ENCODE measurements around the gene DIPK1A.
"Not testable (repeated sequence)": the region's sequence is repeated elsewhere in the genome, so short reads cannot be mapped to it uniquely, and the experiment has no call there.

Gene DIPK1A

GRCh38 chr1:92902406-92902744, 58.9 kb downstream of the DIPK1A start:
- Mint-ChIP-seq H3K27ac (peak overlapping the region; percentile 9), H3K27me3 (no peaks in the 10 kb centered on the region), H3K4me1 (peaks cover 33 to 80% of the 10 kb centered on the region in 2 donors), H3K4me3 (no peak overlapping the region), H3K9me3 (peaks cover 8 to 15% of the 10 kb centered on the region in 2 donors), H3K36me3 (peaks cover 49 to 75% of the 10 kb centered on the region in 2 donors)
- ATAC-seq (replicated peaks), result no peak
- no peak for DNase-seq

GRCh38 chr1:92901699-92902405, 59.4 kb downstream of the DIPK1A start:
- ATAC-seq (replicated peaks) (no peak), DNase-seq (no peak)
- Mint-ChIP-seq H3K27me3 (no peaks in the 10 kb centered on the region), H3K4me1 (peaks cover 33 to 80% of the 10 kb centered on the region in 2 donors), H3K9me3 (peaks cover 8 to 15% of the 10 kb centered on the region in 2 donors), H3K27ac (peak overlapping the region; percentile 37), H3K36me3 (peaks cover 49 to 75% of the 10 kb centered on the region in 2 donors), H3K4me3 (no peak overlapping the region)

GRCh38 chr1:92901126-92901525, 60.1 kb downstream of the DIPK1A start:
- no peak overlapping the region for H3K27ac Mint-ChIP-seq
- no peak for ATAC-seq (replicated peaks)

GRCh38 chr1:92900539-92900938, 60.7 kb downstream of the DIPK1A start:
- Mint-ChIP-seq H3K4me3 (no peak overlapping the region), H3K27ac (no peak overlapping the region), H3K4me1 (peaks cover 34 to 80% of the 10 kb centered on the region in 2 donors)

More at GRCh38 chr1:92901126-92901525, 60.1 kb downstream of the DIPK1A start:
- Mint-ChIP-seq H3K27me3 (no peaks in the 10 kb centered on the region), H3K4me3 (no peak overlapping the region), H3K36me3 (peaks cover 47 to 71% of the 10 kb centered on the region in 2 donors), H3K4me1 (peaks cover 33 to 80% of the 10 kb centered on the region in 2 donors), H3K9me3 (peaks cover 8 to 15% of the 10 kb centered on the region in 2 donors)
- no peak for DNase-seq

GRCh38 chr1:92899780-92900179, 61.5 kb downstream of the DIPK1A start:
- Mint-ChIP-seq H3K27ac (no peak overlapping the region), H3K36me3 (peaks cover 38 to 58% of the 10 kb centered on the region in 2 donors), H3K4me1 (peaks cover 31 to 76% of the 10 kb centered on the region in 2 donors), H3K9me3 (peaks cover 8 to 15% of the 10 kb centered on the region in 2 donors), H3K27me3 (no peaks in the 10 kb centered on the region), H3K4me3 (no peak overlapping the region)
- DNase-seq (no peak), ATAC-seq (replicated peaks) (no peak)

More at GRCh38 chr1:92900539-92900938, 60.7 kb downstream of the DIPK1A start:
- no peaks in the 10 kb centered on the region for H3K27me3 Mint-ChIP-seq
- peaks cover 42 to 66% of the 10 kb centered on the region in 2 donors for H3K36me3 Mint-ChIP-seq
- peaks cover 8 to 15% of the 10 kb centered on the region in 2 donors for H3K9me3 Mint-ChIP-seq
- DNase-seq (no peak), ATAC-seq (replicated peaks) (no peak)

GRCh38 chr1:92898053-92898452, 63.2 kb downstream of the DIPK1A start:
- not testable (repeated sequence) for DNase-seq, H3K27me3 Mint-ChIP-seq, H3K4me3 Mint-ChIP-seq
- H3K4me1 Mint-ChIP-seq, result peaks cover 25 to 68% of the 10 kb centered on the region in 2 donors
- H3K9me3 Mint-ChIP-seq, result peaks cover 9 to 15% of the 10 kb centered on the region in 2 donors
- H3K36me3 Mint-ChIP-seq, result peaks cover 36 to 62% of the 10 kb centered on the region in 2 donors
- peak; percentile 92 for ATAC-seq (replicated peaks)
- peak overlapping the region; percentile 75 for H3K27ac Mint-ChIP-seq

GRCh38 chr1:92887465-92887864, 73.8 kb downstream of the DIPK1A start:
- Mint-ChIP-seq H3K27me3 (no peaks in the 10 kb centered on the region), H3K36me3 (peaks cover 22 to 28% of the 10 kb centered on the region in 2 donors), H3K9me3 (peaks cover 3 to 4% of the 10 kb centered on the region in 2 donors), H3K27ac (no peak overlapping the region), H3K4me1 (peaks cover 23 to 38% of the 10 kb centered on the region in 2 donors), H3K4me3 (no peak overlapping the region)
- DNase-seq, result no peak
- ATAC-seq (replicated peaks), result no peak

- DNase-seq (no peak), ATAC-seq (replicated peaks) (no peak)
- H3K9me3 Mint-ChIP-seq, result peaks cover 3 to 4% of the 10 kb centered on the region in 2 donors
- peaks cover 25 to 42% of the 10 kb centered on the region in 2 donors for H3K4me1 Mint-ChIP-seq
- H3K4me3 Mint-ChIP-seq, result no peak overlapping the region
- H3K27ac Mint-ChIP-seq, result no peak overlapping the region
- H3K36me3 Mint-ChIP-seq, result peaks cover 19 to 27% of the 10 kb centered on the region in 2 donors
- H3K27me3 Mint-ChIP-seq, result no peaks in the 10 kb centered on the region
Measured at GRCh38 chr1:92886886-92887419, 74.3 kb downstream of the DIPK1A start.

- no peak for ATAC-seq (replicated peaks)
- H3K4me1 Mint-ChIP-seq, result peaks cover 27 to 42% of the 10 kb centered on the region in 2 donors
- H3K36me3 Mint-ChIP-seq, result peaks cover 20 to 23% of the 10 kb centered on the region in 2 donors
- H3K27me3 Mint-ChIP-seq, result no peaks in the 10 kb centered on the region
- H3K4me3 Mint-ChIP-seq, result no peak overlapping the region
- DNase-seq, result no peak
- H3K9me3 Mint-ChIP-seq, result peaks cover 3 to 4% of the 10 kb centered on the region in 2 donors
- H3K27ac Mint-ChIP-seq, result no peak overlapping the region
Measured at GRCh38 chr1:92884195-92884594, 77.1 kb downstream of the DIPK1A start.

GRCh38 chr1:92883297-92883696, 78.0 kb downstream of the DIPK1A start:
- H3K27me3 Mint-ChIP-seq, result no peaks in the 10 kb centered on the region
- DNase-seq, result no peak
- H3K9me3 Mint-ChIP-seq, result no peaks in the 10 kb centered on the region
- ATAC-seq (replicated peaks), result peak in 1 of 2 donors; percentile 16
- H3K4me1 Mint-ChIP-seq, result peaks cover 23 to 36% of the 10 kb centered on the region in 2 donors
- H3K27ac Mint-ChIP-seq, result peak overlapping the region; percentile 47
- no peak overlapping the region for H3K4me3 Mint-ChIP-seq
- H3K36me3 Mint-ChIP-seq, result peaks cover 15 to 18% of the 10 kb centered on the region in 2 donors

- no peak for DNase-seq
- Mint-ChIP-seq H3K4me1 (peaks cover 24 to 36% of the 10 kb centered on the region in 2 donors), H3K4me3 (no peak overlapping the region), H3K27me3 (no peaks in the 10 kb centered on the region), H3K9me3 (no peaks in the 10 kb centered on the region), H3K36me3 (peaks cover 18 to 20% of the 10 kb centered on the region in 2 donors), H3K27ac (no peak overlapping the region)
- peak; percentile 71 to 75 for ATAC-seq (replicated peaks)
Measured at GRCh38 chr1:92882819-92883218, 78.4 kb downstream of the DIPK1A start.

- Mint-ChIP-seq H3K4me1 (peaks cover 17 to 36% of the 10 kb centered on the region in 2 donors), H3K27me3 (no peaks in the 10 kb centered on the region), H3K4me3 (no peak overlapping the region), H3K9me3 (no peaks in the 10 kb centered on the region), H3K27ac (no peak overlapping the region), H3K36me3 (peaks cover 20% of the 10 kb centered on the region in 2 donors)
- DNase-seq (no peak), ATAC-seq (replicated peaks) (no peak)
Measured at GRCh38 chr1:92881391-92881790, 79.9 kb downstream of the DIPK1A start.

GRCh38 chr1:92879316-92879968, 81.8 kb downstream of the DIPK1A start:
- Mint-ChIP-seq H3K36me3 (peaks cover 29 to 33% of the 10 kb centered on the region in 2 donors), H3K4me3 (no peak overlapping the region), H3K9me3 (no peaks in the 10 kb centered on the region), H3K27ac (no peak overlapping the region), H3K4me1 (peaks cover 17 to 36% of the 10 kb centered on the region in 2 donors), H3K27me3 (no peaks in the 10 kb centered on the region)
- DNase-seq, result no peak
- ATAC-seq (replicated peaks), result no peak

- H3K27ac Mint-ChIP-seq, result no peak overlapping the region
- peaks cover 27 to 35% of the 10 kb centered on the region in 2 donors for H3K36me3 Mint-ChIP-seq
- no peak overlapping the region for H3K4me3 Mint-ChIP-seq
- DNase-seq (no peak), ATAC-seq (replicated peaks) (no peak)
- H3K27me3 Mint-ChIP-seq, result no peaks in the 10 kb centered on the region
- no peaks in the 10 kb centered on the region for H3K9me3 Mint-ChIP-seq
- peaks cover 6 to 22% of the 10 kb centered on the region in 2 donors for H3K4me1 Mint-ChIP-seq
Measured at GRCh38 chr1:92877792-92878191, 83.5 kb downstream of the DIPK1A start.

Measured in stimulated activated naive B cell treated with anti-CD40 and anti-IgM and Interleukin-4, amounts not matched to agents 10 μg/mL and 1 μg/mL and 100 μg/mL, for 72 hours (primary cell).